ENCODE results near the gene GRIN2A. TPM values are rescaled to one million over a fixed set of nuclear protein-coding genes. Genes with fewer than 3 reads are reported as not detected.

GRIN2A gene
- polyA plus RNA-seq, 1 donor from 2014 or later: not detected

DNA sequence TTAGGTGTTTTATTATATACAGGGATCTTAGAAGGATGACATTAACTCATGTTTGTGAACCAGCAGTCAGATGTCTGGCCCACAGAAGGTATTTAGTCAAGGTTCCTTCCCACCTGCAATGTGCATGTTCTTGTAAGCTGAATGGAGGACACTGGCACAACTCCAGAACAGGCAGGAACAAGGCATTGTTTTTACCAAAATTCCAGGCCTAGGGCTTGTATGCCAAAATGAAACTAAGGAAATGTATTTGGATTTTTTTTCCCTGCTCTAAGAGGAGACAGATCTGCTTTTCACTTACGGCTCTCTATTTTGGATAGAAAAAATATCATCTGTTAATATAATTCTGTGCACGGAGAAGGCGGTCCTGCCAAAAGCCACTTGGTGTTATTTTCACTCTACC is 312.5 kb downstream of the GRIN2A start:
- no peak overlapping the region for H3K4me3 Mint-ChIP-seq
- H3K9me3 Mint-ChIP-seq: peaks cover 0 to 3% (median 3%) of the 10 kb centered on the region in 3 donors
- H3K4me1 Mint-ChIP-seq: no peaks in the 10 kb centered on the region
- no peaks in the 10 kb centered on the region for H3K36me3 Mint-ChIP-seq
- H3K27me3 Mint-ChIP-seq: peaks cover 4% of the 10 kb centered on the region
- no peak overlapping the region for H3K27ac Mint-ChIP-seq

DNA sequence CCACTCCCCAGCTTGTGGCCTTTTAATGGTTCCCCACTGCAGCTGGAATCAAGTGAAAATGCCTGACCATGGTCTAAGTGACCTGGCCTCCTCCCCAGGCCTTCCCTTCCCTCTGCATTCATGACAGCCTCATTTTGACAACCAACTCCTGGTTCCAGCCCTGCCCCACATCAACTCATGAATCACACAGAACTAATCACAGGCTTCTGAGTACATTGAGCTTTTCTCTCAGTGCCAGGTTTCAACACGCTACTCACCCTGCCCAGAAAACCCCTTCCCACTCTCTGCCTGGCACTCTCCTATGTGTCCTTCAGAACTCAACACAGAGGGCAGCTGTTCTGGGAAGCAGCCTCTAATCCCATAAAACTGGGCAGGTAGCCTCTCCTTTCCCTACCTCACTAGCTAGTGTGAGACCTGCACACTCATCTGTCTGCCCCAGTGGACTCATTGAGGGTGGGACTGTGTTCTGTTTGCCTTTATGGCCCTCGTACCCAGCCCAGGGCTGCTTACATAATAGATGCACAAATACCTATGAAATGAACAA is 313.6 kb downstream of the GRIN2A start:
- no peak overlapping the region for H3K4me3 Mint-ChIP-seq
- H3K4me1 Mint-ChIP-seq: no peaks in the 10 kb centered on the region
- peaks cover 0 to 3% (median 3%) of the 10 kb centered on the region in 3 donors for H3K9me3 Mint-ChIP-seq
- peaks cover 4% of the 10 kb centered on the region for H3K27me3 Mint-ChIP-seq
- H3K36me3 Mint-ChIP-seq: no peaks in the 10 kb centered on the region
- no peak overlapping the region for H3K27ac Mint-ChIP-seq

DNA sequence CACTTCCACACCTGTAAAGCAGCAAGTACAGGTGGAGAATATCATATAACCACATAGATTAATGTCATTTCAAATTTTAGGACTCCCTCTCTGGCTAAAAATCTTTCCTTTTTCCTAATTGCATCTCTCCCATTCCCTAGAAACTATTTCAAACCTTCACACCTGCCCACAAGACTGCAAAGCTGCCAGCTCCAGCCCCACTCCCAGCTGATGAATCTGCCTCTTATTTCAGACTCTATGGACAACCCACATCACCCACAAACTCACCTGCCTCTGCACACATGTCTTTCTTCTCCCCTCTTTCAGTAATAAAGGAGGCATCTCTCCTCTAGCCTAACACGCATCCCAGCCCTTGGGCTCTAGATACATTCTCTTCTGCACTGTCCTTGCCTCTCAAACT is 315.1 kb downstream of the GRIN2A start:
- peaks cover 0 to under 1% (median 0%) of the 10 kb centered on the region in 3 donors for H3K9me3 Mint-ChIP-seq

GRCh38 chr16:9864461-9864860 is 317.8 kb downstream of the GRIN2A start:
- Mint-ChIP-seq H3K4me3 (no peak overlapping the region), H3K27me3 (no peaks in the 10 kb centered on the region), H3K4me1 (no peaks in the 10 kb centered on the region), H3K36me3 (no peaks in the 10 kb centered on the region), H3K27ac (no peak overlapping the region), H3K9me3 (peaks cover 0 to under 1% (median 0%) of the 10 kb centered on the region in 3 donors)

More for the DNA sequence above, 315.1 kb downstream of the GRIN2A start:
- Mint-ChIP-seq H3K36me3 (no peaks in the 10 kb centered on the region), H3K4me3 (no peak overlapping the region), H3K27me3 (peaks cover under 1% of the 10 kb centered on the region), H3K27ac (no peak overlapping the region), H3K4me1 (no peaks in the 10 kb centered on the region)

GRCh38 chr16:9862327-9862726 is 319.9 kb downstream of the GRIN2A start:
- Mint-ChIP-seq H3K27me3 (no peaks in the 10 kb centered on the region), H3K27ac (no peak overlapping the region), H3K4me1 (no peaks in the 10 kb centered on the region), H3K9me3 (peaks cover 0 to 4% (median 2%) of the 10 kb centered on the region in 3 donors), H3K36me3 (no peaks in the 10 kb centered on the region), H3K4me3 (no peak overlapping the region)

- no peak overlapping the region for H3K27ac Mint-ChIP-seq
- peaks cover 0 to 4% (median 2%) of the 10 kb centered on the region in 3 donors for H3K9me3 Mint-ChIP-seq
- H3K4me1 Mint-ChIP-seq: no peaks in the 10 kb centered on the region
- H3K36me3 Mint-ChIP-seq: no peaks in the 10 kb centered on the region
- no peak overlapping the region for H3K4me3 Mint-ChIP-seq
- no peaks in the 10 kb centered on the region for H3K27me3 Mint-ChIP-seq
Observed at GRCh38 chr16:9860876-9861275, 321.4 kb downstream of the GRIN2A start.

DNA sequence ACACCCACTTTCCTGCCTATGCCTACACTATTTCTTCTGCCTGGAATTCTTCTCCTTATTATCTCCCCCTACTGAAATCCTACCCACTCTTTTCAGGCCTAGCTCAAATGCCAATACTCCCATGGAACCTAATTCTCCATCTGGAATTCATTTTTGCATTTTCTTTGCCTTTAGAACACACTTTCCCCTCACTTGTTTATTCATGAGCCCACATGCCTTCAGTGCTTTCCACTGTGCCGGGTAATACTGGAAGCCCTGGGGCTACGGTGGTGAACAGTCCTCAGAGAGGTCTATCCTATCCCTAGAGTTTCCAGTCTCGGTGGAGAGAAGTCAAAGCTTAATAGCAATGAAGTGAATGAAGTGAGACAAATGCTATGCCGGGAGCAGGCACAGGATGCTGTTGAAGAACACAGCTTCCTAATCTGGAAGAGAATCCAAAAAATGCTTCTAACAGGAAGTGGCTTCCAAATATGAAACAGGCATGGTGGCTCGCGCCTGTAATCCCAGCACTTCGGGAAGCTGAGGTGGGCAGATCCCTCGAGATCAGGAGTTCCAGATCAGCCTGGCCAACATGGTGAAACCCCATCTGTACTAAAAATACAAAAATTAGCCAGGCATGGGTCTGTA is 322.4 kb downstream of the GRIN2A start:
- no peaks in the 10 kb centered on the region for H3K27me3 Mint-ChIP-seq
- H3K27ac Mint-ChIP-seq: no peak overlapping the region
- no peaks in the 10 kb centered on the region for H3K4me1 Mint-ChIP-seq
- no peak overlapping the region for H3K4me3 Mint-ChIP-seq
- H3K36me3 Mint-ChIP-seq: no peaks in the 10 kb centered on the region
- H3K9me3 Mint-ChIP-seq: peaks cover 0 to 4% (median 2%) of the 10 kb centered on the region in 3 donors

- Mint-ChIP-seq H3K9me3 (peaks cover 0 to 4% (median 2%) of the 10 kb centered on the region in 3 donors), H3K4me1 (no peaks in the 10 kb centered on the region), H3K27me3 (peaks cover 3% of the 10 kb centered on the region), H3K4me3 (no peak overlapping the region), H3K27ac (no peak overlapping the region), H3K36me3 (no peaks in the 10 kb centered on the region)
Observed at GRCh38 chr16:9854675-9855074, 327.6 kb downstream of the GRIN2A start.

DNA sequence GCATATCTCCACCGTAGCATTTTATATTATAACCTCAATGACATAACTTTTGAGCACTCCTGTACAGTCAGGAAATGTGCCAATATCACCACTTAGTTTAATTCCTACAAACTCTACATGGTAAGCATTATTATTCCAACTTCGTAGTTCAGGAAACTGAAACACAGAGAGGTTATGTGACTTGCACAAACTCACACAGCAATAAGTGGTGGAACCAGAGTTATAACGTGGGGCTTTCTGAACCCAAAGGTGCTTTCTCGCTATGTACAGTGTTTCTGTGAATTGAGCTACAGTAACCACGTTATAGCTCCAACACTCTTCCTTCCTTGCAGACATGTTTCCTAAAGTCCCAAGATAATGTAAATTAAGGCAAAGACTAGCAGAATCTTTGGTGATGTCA is 330.2 kb downstream of the GRIN2A start:
- no peak overlapping the region for H3K4me3 Mint-ChIP-seq
- H3K27ac Mint-ChIP-seq: no peak overlapping the region
- peaks cover 3% of the 10 kb centered on the region for H3K27me3 Mint-ChIP-seq
- H3K36me3 Mint-ChIP-seq: no peaks in the 10 kb centered on the region
- H3K4me1 Mint-ChIP-seq: no peaks in the 10 kb centered on the region
- H3K9me3 Mint-ChIP-seq: no peaks in the 10 kb centered on the region

- Mint-ChIP-seq H3K36me3 (no peaks in the 10 kb centered on the region), H3K27me3 (peaks cover 3% of the 10 kb centered on the region)
Observed at GRCh38 chr16:9850817-9851216, 331.4 kb downstream of the GRIN2A start.

DNA sequence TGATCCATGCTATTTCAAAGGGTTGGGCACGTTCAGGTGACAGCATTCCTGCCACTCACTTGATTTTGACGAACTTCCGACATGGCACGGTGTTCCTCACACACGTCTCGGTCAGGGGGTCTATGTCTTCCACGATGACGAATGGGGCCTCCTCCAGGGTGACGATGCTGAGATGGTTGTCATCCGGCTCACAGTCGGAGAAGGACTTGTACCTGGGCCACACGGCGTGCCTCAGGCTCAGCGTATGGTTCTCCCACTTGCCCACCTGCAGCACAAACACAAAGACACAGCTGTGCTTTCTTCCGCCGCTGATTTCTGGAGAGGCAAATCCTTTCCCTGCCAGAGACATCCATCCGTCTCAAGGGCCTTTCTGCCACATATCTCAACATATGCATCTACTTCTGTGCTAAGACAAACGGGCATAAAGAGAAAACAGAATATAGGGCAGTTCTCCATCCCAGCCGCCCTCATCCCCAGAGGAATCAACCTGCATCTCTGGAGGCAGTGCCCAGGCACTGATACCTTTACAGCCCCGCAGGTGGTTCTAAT is 332.5 kb downstream of the GRIN2A start:
- Mint-ChIP-seq H3K27me3 (peaks cover 3% of the 10 kb centered on the region), H3K4me1 (no peaks in the 10 kb centered on the region), H3K9me3 (no peaks in the 10 kb centered on the region), H3K27ac (no peak overlapping the region), H3K4me3 (no peak overlapping the region), H3K36me3 (no peaks in the 10 kb centered on the region)

More at GRCh38 chr16:9850817-9851216, 331.4 kb downstream of the GRIN2A start:
- Mint-ChIP-seq H3K4me3 (no peak overlapping the region), H3K4me1 (no peaks in the 10 kb centered on the region), H3K27ac (no peak overlapping the region), H3K9me3 (no peaks in the 10 kb centered on the region)

GRCh38 chr16:9847146-9847545 is 335.1 kb downstream of the GRIN2A start:
- Mint-ChIP-seq H3K36me3 (no peaks in the 10 kb centered on the region), H3K4me1 (no peaks in the 10 kb centered on the region), H3K4me3 (no peak overlapping the region), H3K27ac (no peak overlapping the region), H3K27me3 (peaks cover 3% of the 10 kb centered on the region), H3K9me3 (no peaks in the 10 kb centered on the region)

DNA sequence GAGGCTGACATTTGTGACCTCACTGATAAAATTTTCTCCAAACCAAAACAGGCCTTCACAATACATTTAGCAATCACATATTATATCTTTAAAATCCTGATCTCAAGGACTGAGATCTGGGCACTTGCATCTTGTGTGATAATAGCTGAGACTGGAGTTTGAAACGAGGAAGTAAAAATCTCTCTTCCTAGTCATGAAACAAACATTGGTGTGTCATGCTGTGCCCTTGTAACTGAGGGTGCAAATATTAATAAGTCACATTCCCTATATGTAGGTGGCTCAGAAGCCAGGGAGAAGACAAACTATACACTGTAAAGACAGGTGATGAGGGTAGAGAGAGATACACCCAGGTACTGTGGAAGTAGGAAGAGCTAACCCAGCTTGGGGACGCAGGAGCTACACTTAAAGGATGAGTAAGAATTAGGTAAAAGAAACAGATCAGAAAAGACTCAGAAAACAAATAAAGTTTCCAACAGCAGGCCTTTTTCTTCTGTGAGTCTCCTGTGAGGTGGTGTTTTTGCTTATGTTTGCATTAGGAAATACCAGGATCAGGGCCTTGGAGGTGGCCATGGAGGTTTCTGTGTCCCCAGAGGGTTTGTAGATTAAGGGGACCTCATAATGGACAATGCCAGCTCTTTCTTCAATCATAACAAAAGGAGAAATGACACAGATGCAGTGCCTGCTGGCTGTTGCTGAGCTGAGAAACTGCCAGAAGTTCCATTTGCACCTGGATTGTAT is 335.7 kb downstream of the GRIN2A start:
- peaks cover 3% of the 10 kb centered on the region for H3K27me3 Mint-ChIP-seq
- H3K36me3 Mint-ChIP-seq: no peaks in the 10 kb centered on the region
- no peaks in the 10 kb centered on the region for H3K9me3 Mint-ChIP-seq
- H3K27ac Mint-ChIP-seq: no peak overlapping the region
- no peaks in the 10 kb centered on the region for H3K4me1 Mint-ChIP-seq
- no peak overlapping the region for H3K4me3 Mint-ChIP-seq

- H3K27me3 Mint-ChIP-seq: peaks cover 1% of the 10 kb centered on the region
- no peak overlapping the region for H3K4me3 Mint-ChIP-seq
- no peaks in the 10 kb centered on the region for H3K4me1 Mint-ChIP-seq
- H3K9me3 Mint-ChIP-seq: peaks cover 0 to under 1% (median 0%) of the 10 kb centered on the region in 3 donors
- H3K27ac Mint-ChIP-seq: no peak overlapping the region
- H3K36me3 Mint-ChIP-seq: no peaks in the 10 kb centered on the region
Observed at GRCh38 chr16:9845661-9846361, 336.4 kb downstream of the GRIN2A start.

DNA sequence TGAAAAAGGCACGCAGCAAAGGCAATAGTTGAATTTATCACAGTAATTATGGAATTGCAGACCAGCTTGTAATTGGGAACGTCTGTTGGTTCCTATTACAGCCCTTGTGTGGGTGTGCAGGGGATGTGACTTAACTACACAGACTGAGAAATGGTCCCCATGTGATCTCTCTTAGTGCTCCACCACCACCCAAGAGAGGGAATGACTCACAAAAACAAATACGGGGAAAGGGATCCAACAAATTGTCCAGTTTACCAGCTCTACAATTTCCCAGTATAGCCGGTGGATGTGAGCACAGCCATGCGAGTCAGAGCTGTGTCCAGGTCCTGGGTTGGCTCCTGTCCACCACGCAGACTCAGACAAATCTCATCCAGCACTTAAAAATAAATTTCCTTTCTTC is 337.9 kb downstream of the GRIN2A start:
- H3K27ac Mint-ChIP-seq: no peak overlapping the region
- no peaks in the 10 kb centered on the region for H3K36me3 Mint-ChIP-seq
- H3K27me3 Mint-ChIP-seq: no peaks in the 10 kb centered on the region
- H3K9me3 Mint-ChIP-seq: peaks cover 0 to 5% (median 0%) of the 10 kb centered on the region in 3 donors
- H3K4me1 Mint-ChIP-seq: no peaks in the 10 kb centered on the region
- no peak overlapping the region for H3K4me3 Mint-ChIP-seq
